HG02943 (cell line): ENCODE measurements around the gene ZYX.

Source experiments
- ATAC-seq: cut with Tn5 transposase; IDR thresholded peaks from one replicate; pipeline ENCODE4 v1.9.1; 2021; ENCODE audit warnings: mild to moderate bottlenecking, low read depth, moderate library complexity; ENCODE audit not compliant: unreplicated experiment

Gene ZYX

GRCh38 chr7:143362131-143363015 lies 18.8 kb upstream of the ZYX start, which contains the start of gene FAM131B:
FAM131B (minus strand) TSS chr7:143362713; CDS start chr7:143362603, 110 bp downstream.
- ATAC-seq: no peak

- no peak for ATAC-seq
Measured at GRCh38 chr7:143363016-143363937, 17.9 kb upstream of the ZYX start.

- no peak for ATAC-seq
Measured at GRCh38 chr7:143367972-143368371, 13.2 kb upstream of the ZYX start.

- no peak for ATAC-seq
Measured at GRCh38 chr7:143368387-143368786, 12.8 kb upstream of the ZYX start.

GRCh38 chr7:143369678-143370651 lies 11.2 kb upstream of the ZYX start:
- no peak for ATAC-seq

GRCh38 chr7:143372070-143372469 lies 9.1 kb upstream of the ZYX start:
- ATAC-seq: no peak

- no peak for ATAC-seq
Measured at GRCh38 chr7:143373255-143373794, 7.8 kb upstream of the ZYX start.

GRCh38 chr7:143374561-143374960 lies 6.6 kb upstream of the ZYX start:
- ATAC-seq: no peak

- no peak for ATAC-seq
Measured at GRCh38 chr7:143375298-143376034, 5.7 kb upstream of the ZYX start.

- no peak for ATAC-seq
Measured at GRCh38 chr7:143376396-143376795, 4.7 kb upstream of the ZYX start.

GRCh38 chr7:143379611-143380259 lies 1.4 kb upstream of the ZYX start:
- ATAC-seq: peak; percentile 8

- ATAC-seq: peak; percentile 57
Measured at GRCh38 chr7:143380260-143380645, 892 bp upstream of the ZYX start.

GRCh38 chr7:143381427-143382125 lies 431 bp downstream of the ZYX start:
- ATAC-seq: peak; percentile 10

GRCh38 chr7:143382126-143382790 lies 1.1 kb downstream of the ZYX start:
- no peak for ATAC-seq

GRCh38 chr7:143382791-143383641 lies 1.9 kb downstream of the ZYX start:
- no peak for ATAC-seq

GRCh38 chr7:143383642-143383957 lies 2.5 kb downstream of the ZYX start:
- ATAC-seq: no peak

GRCh38 chr7:143384148-143384547 lies 3.0 kb downstream of the ZYX start:
- ATAC-seq: no peak
